Measurements from ENCODE around the gene ADGRF5. TPM values are rescaled to one million over a fixed set of nuclear protein-coding genes. Genes with fewer than 3 reads are reported as not detected.

ADGRF5 gene
- total RNA-seq, 1 donor from 2014 or later, result not detected

GRCh38 chr6:46903175-46903574 lies 18.6 kb downstream of the ADGRF5 start:
- no peaks in the 10 kb centered on the region for H3K9me3 Mint-ChIP-seq (ENCODE audit: unreplicated experiment)
- no peak overlapping the region for H3K27ac Mint-ChIP-seq (ENCODE audit: unreplicated experiment)
- H3K4me3 Mint-ChIP-seq (ENCODE audit: unreplicated experiment), result no peak overlapping the region
- DNase-seq (ENCODE audit: extremely low spot score, unreplicated experiment), result no peak
- no peaks in the 10 kb centered on the region for H3K27me3 Mint-ChIP-seq (ENCODE audit: unreplicated experiment)
- TF ChIP-seq CTCF (IDR thresholded peaks at IDR 0.05), result no peak
- H3K36me3 Mint-ChIP-seq (ENCODE audit: unreplicated experiment), result no peaks in the 10 kb centered on the region
- H3K4me1 Mint-ChIP-seq (ENCODE audit: unreplicated experiment), result no peaks in the 10 kb centered on the region

- H3K27me3 Mint-ChIP-seq (ENCODE audit: unreplicated experiment), result no peaks in the 10 kb centered on the region
- no peak for DNase-seq (ENCODE audit: extremely low spot score, unreplicated experiment)
- no peaks in the 10 kb centered on the region for H3K36me3 Mint-ChIP-seq (ENCODE audit: unreplicated experiment)
- no peaks in the 10 kb centered on the region for H3K9me3 Mint-ChIP-seq (ENCODE audit: unreplicated experiment)
- no peak overlapping the region for H3K27ac Mint-ChIP-seq (ENCODE audit: unreplicated experiment)
- no peak for TF ChIP-seq CTCF (IDR thresholded peaks at IDR 0.05)
- H3K4me1 Mint-ChIP-seq (ENCODE audit: unreplicated experiment), result no peaks in the 10 kb centered on the region
- no peak overlapping the region for H3K4me3 Mint-ChIP-seq (ENCODE audit: unreplicated experiment)
Observed at GRCh38 chr6:46901882-46902314, 19.8 kb downstream of the ADGRF5 start.

- DNase-seq (ENCODE audit: extremely low spot score, unreplicated experiment), result no peak
- no peak for TF ChIP-seq CTCF (IDR thresholded peaks at IDR 0.05)
- Mint-ChIP-seq H3K27ac (ENCODE audit: unreplicated experiment) (no peak overlapping the region), H3K9me3 (ENCODE audit: unreplicated experiment) (no peaks in the 10 kb centered on the region), H3K36me3 (ENCODE audit: unreplicated experiment) (no peaks in the 10 kb centered on the region), H3K4me1 (ENCODE audit: unreplicated experiment) (no peaks in the 10 kb centered on the region), H3K4me3 (ENCODE audit: unreplicated experiment) (no peak overlapping the region), H3K27me3 (ENCODE audit: unreplicated experiment) (no peaks in the 10 kb centered on the region)
Observed at GRCh38 chr6:46900266-46900665, 21.5 kb downstream of the ADGRF5 start.

- no peaks in the 10 kb centered on the region for H3K27me3 Mint-ChIP-seq (ENCODE audit: unreplicated experiment)
- H3K4me3 Mint-ChIP-seq (ENCODE audit: unreplicated experiment), result no peak overlapping the region
- no peak overlapping the region for H3K27ac Mint-ChIP-seq (ENCODE audit: unreplicated experiment)
- TF ChIP-seq CTCF (IDR thresholded peaks at IDR 0.05), result no peak
- H3K4me1 Mint-ChIP-seq (ENCODE audit: unreplicated experiment), result no peaks in the 10 kb centered on the region
- no peak for DNase-seq (ENCODE audit: extremely low spot score, unreplicated experiment)
- H3K36me3 Mint-ChIP-seq (ENCODE audit: unreplicated experiment), result no peaks in the 10 kb centered on the region
- H3K9me3 Mint-ChIP-seq (ENCODE audit: unreplicated experiment), result no peaks in the 10 kb centered on the region
Observed at GRCh38 chr6:46899659-46900058, 22.1 kb downstream of the ADGRF5 start.

- H3K9me3 Mint-ChIP-seq (ENCODE audit: unreplicated experiment), result no peaks in the 10 kb centered on the region
- no peaks in the 10 kb centered on the region for H3K4me1 Mint-ChIP-seq (ENCODE audit: unreplicated experiment)
- H3K4me3 Mint-ChIP-seq (ENCODE audit: unreplicated experiment), result no peak overlapping the region
- H3K27me3 Mint-ChIP-seq (ENCODE audit: unreplicated experiment), result no peaks in the 10 kb centered on the region
- no peak overlapping the region for H3K27ac Mint-ChIP-seq (ENCODE audit: unreplicated experiment)
- no peak for TF ChIP-seq CTCF (IDR thresholded peaks at IDR 0.05)
- DNase-seq (ENCODE audit: extremely low spot score, unreplicated experiment), result no peak
- H3K36me3 Mint-ChIP-seq (ENCODE audit: unreplicated experiment), result no peaks in the 10 kb centered on the region
Observed at GRCh38 chr6:46898006-46898405, 23.7 kb downstream of the ADGRF5 start.

All from osteocyte (in vitro differentiated cells).